Ascending aorta (tissue), 2 donors: Measurements from ENCODE around the gene CLEC18B. TPM values are rescaled to one million over a fixed set of nuclear protein-coding genes. Genes with fewer than 3 reads are reported as not detected.

ENCODE experiments used
- DNase-seq, 2 donors: peaks; one replicate each; pipeline ENCODE4 v3.0.0-alpha.2; 2019; ENCODE audit warnings: low spot score in 2 of 2
- H3K27ac ChIP-seq, 2 donors: fragments of 200-600 bp; sonication (generic); one replicate each; pipeline ENCODE4 v1.5.1; 2016 to 2017; ENCODE audit warnings: mild to moderate bottlenecking in 1 of 2
- H3K27me3 ChIP-seq: fragments of 200-600 bp; sonication (generic); one replicate; pipeline ENCODE4 v1.5.1; 2017
- H3K36me3 ChIP-seq, 2 donors: fragments of 200-600 bp; sonication (generic); one replicate each; pipeline ENCODE4 v1.5.1; 2016
- H3K4me1 ChIP-seq, 2 donors: fragments of 200-600 bp; sonication (generic); one replicate each; pipeline ENCODE4 v1.5.1; 2016 to 2017; ENCODE audit warnings: mild to moderate bottlenecking in 1 of 2
- H3K4me3 ChIP-seq, 2 donors: fragments of 200-600 bp; sonication (generic); one replicate each; pipeline ENCODE4 v1.5.1; 2016 to 2017; ENCODE audit warnings: mild to moderate bottlenecking in 1 of 2
- H3K9me3 ChIP-seq, 2 donors: fragments of 200-600 bp; sonication (generic); one replicate each; pipeline ENCODE4 v1.5.1; 2016
- CTCF ChIP-seq, 3 experiments: fragments of 200-600 bp in 2 of 3; fragments of 450-650 bp in 1 of 3; sonication (generic) in 2 of 3; IDR thresholded peaks; one replicate each; pipeline ENCODE4 v1.5.1; 2016 to 2019; ENCODE audit warnings: antibody characterized with exemption in 3 of 3, mild to moderate bottlenecking in 1 of 3, moderate library complexity in 1 of 3
- intact Hi-C: fragments of 100-400 bp; cut with DNase I; formaldehyde crosslinking; loops from one replicate; pipeline ENCODE4 v1.15.1; 2023
- total RNA-seq: library from RNA; depleted of rRNA; stranded (reverse); fragments of >200 nt; gene quantifications from one replicate; pipeline ENCODE4 v1.1.0, GENCODE V29; 2016

CLEC18B gene
- total RNA-seq, 1 donor from 2014 or later = not detected

- intact Hi-C loops = loop anchor here (10.0 kb wide), 1 partner anchor 169 kb away; no protein-coding TSS in a partner anchor
- Histone ChIP-seq H3K36me3 (peaks cover 62 to 86% of the 10 kb centered on the region in 2 donors), H3K9me3 (no peaks in the 10 kb centered on the region), H3K4me3 (no peak overlapping the region), H3K4me1 (no peaks in the 10 kb centered on the region), H3K27me3 (no peaks in the 10 kb centered on the region), H3K27ac (no peak overlapping the region)
- DNase-seq = no peak
- TF ChIP-seq CTCF (IDR thresholded peaks at IDR 0.05) = no peak
Observed at GRCh38 chr16:74455619-74456289, 34.5 kb upstream of the CLEC18B start.

- Histone ChIP-seq H3K9me3 (no peaks in the 10 kb centered on the region), H3K4me3 (no peak overlapping the region), H3K4me1 (no peaks in the 10 kb centered on the region), H3K27ac (no peak overlapping the region), H3K27me3 (no peaks in the 10 kb centered on the region), H3K36me3 (peaks cover 58 to 80% of the 10 kb centered on the region in 2 donors)
- DNase-seq = no peak
- intact Hi-C loops = loop anchor here (10.0 kb wide), 1 partner anchor 170 kb away; no protein-coding TSS in a partner anchor
- TF ChIP-seq CTCF (IDR thresholded peaks at IDR 0.05) = no peak
Observed at GRCh38 chr16:74455213-74455612, 33.9 kb upstream of the CLEC18B start.

- TF ChIP-seq CTCF (IDR thresholded peaks at IDR 0.05) = no peak
- DNase-seq = no peak
- Histone ChIP-seq H3K27ac (no peak overlapping the region), H3K27me3 (no peaks in the 10 kb centered on the region), H3K36me3 (peaks cover 36 to 57% of the 10 kb centered on the region in 2 donors), H3K9me3 (no peaks in the 10 kb centered on the region), H3K4me3 (no peak overlapping the region), H3K4me1 (peaks cover 6 to 10% of the 10 kb centered on the region in 2 donors)
- intact Hi-C loops = loop anchor here (10.0 kb wide), 1 partner anchor 173 kb away; no protein-coding TSS in a partner anchor
Observed at GRCh38 chr16:74451951-74452758, 30.9 kb upstream of the CLEC18B start.

GRCh38 chr16:74450967-74451760, 29.9 kb upstream of the CLEC18B start:
- intact Hi-C loops = loop anchor here (10.0 kb wide), 1 partner anchor 174 kb away; no protein-coding TSS in a partner anchor
- H3K27me3 ChIP-seq = no peaks in the 10 kb centered on the region
- DNase-seq = no peak
- H3K36me3 ChIP-seq = peaks cover 26 to 51% of the 10 kb centered on the region in 2 donors
- TF ChIP-seq CTCF (IDR thresholded peaks at IDR 0.05) = no peak
- no peak overlapping the region for H3K27ac ChIP-seq
- H3K4me3 ChIP-seq = no peak overlapping the region
- H3K9me3 ChIP-seq = no peaks in the 10 kb centered on the region
- H3K4me1 ChIP-seq = peaks cover 6 to 10% of the 10 kb centered on the region in 2 donors

GRCh38 chr16:74450236-74450635, 29.0 kb upstream of the CLEC18B start:
- intact Hi-C loops = loop anchor here (10.0 kb wide), 1 partner anchor 175 kb away; no protein-coding TSS in a partner anchor
- Histone ChIP-seq H3K36me3 (peaks cover 20 to 42% of the 10 kb centered on the region in 2 donors), H3K4me3 (no peak overlapping the region), H3K27ac (peak overlapping the region; percentile 65 to 77), H3K27me3 (no peaks in the 10 kb centered on the region), H3K4me1 (peaks cover 6 to 10% of the 10 kb centered on the region in 2 donors), H3K9me3 (no peaks in the 10 kb centered on the region)
- no peak for TF ChIP-seq CTCF (IDR thresholded peaks at IDR 0.05)
- no peak for DNase-seq
